ENCODE data around the gene TUBB6.

Gene TUBB6

DNA sequence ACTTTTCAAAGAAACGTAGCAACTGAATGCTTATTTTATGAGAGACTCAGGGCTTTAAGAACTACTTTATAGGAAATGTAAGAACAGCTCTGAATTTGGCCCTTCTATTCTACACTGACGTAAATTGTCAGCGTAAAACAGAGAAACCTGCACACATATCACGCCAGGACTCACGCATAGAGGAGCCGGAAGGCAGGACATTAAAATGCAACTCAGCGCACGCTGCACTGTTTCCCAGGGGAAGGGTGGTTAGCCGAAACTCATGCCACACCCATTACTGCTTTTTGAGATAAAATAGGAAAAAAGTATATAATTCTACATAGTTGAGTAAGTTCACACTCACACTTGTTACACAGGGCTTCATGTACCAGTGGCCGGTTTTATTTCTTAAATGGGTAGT is 7.4 kb downstream of the TUBB6 start:
- TF ChIP-seq, protein P1, sequence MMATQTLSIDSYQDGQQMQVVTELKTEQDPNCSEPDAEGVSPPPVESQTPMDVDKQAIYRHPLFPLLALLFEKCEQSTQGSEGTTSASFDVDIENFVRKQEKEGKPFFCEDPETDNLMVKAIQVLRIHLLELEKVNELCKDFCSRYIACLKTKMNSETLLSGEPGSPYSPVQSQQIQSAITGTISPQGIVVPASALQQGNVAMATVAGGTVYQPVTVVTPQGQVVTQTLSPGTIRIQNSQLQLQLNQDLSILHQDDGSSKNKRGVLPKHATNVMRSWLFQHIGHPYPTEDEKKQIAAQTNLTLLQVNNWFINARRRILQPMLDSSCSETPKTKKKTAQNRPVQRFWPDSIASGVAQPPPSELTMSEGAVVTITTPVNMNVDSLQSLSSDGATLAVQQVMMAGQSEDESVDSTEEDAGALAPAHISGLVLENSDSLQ (IDR thresholded peaks at IDR 0.05) = no peak
- TF ChIP-seq BHLHE40 (IDR thresholded peaks at IDR 0.05; ENCODE audit: borderline replicate concordance) = no peak
- no peak for TF ChIP-seq SP1 (IDR thresholded peaks at IDR 0.05)
- no peak for TF ChIP-seq LEF1 (IDR thresholded peaks at IDR 0.05; ENCODE audit: borderline replicate concordance)
- TF ChIP-seq FOXM1 (IDR thresholded peaks at IDR 0.05; ENCODE audit: borderline replicate concordance) = no peak
- TF ChIP-seq ZNF384 (IDR thresholded peaks at IDR 0.05) = no peak
- no peak for TF ChIP-seq HDGF (IDR thresholded peaks at IDR 0.05; ENCODE audit: borderline replicate concordance)
- CTCF ChIA-PET = interaction anchor here (5.4 kb wide), 1 partner anchor 12 kb away, joined by 24 read pairs; no protein-coding TSS in a partner anchor

DNA sequence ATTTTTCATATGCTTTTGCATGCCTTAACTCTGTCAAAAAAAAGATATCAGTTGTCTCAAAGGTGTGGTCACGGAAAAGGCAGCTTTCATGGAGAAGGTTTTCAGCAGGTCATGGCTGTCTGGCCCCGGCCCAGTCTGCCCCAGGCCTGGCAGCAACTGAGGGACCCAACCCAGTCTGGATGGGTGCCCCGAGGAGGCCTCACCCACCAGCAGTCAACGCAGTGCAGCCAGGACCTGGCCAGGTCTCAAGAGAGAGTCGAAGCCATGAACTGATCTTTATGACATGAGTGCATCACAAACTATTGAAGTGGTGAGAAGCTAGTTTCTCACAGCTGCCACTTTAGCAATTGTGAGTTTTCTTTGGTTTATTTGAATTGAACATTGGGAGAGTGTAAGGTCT is 7.9 kb downstream of the TUBB6 start:
- TF ChIP-seq ZNF384 (IDR thresholded peaks at IDR 0.05) = no peak
- no peak for TF ChIP-seq NFRKB (IDR thresholded peaks at IDR 0.05)
- no peak for TF ChIP-seq CTBP1 (IDR thresholded peaks at IDR 0.05; ENCODE audit: borderline replicate concordance)
- TF ChIP-seq HDGF (IDR thresholded peaks at IDR 0.05; ENCODE audit: borderline replicate concordance) = no peak
- TF ChIP-seq SUZ12 (IDR thresholded peaks at IDR 0.05) = no peak
- TF ChIP-seq, protein P1 (IDR thresholded peaks at IDR 0.05) = no peak
- no peak for TF ChIP-seq FOXA1 (IDR thresholded peaks at IDR 0.05)
- TF ChIP-seq SP1 (IDR thresholded peaks at IDR 0.05) = no peak
- no peak for TF ChIP-seq ELF4 (IDR thresholded peaks at IDR 0.05)
- no peak for TF ChIP-seq TARDBP (IDR thresholded peaks at IDR 0.05)
- no peak for TF ChIP-seq FOXK2 (IDR thresholded peaks at IDR 0.05)
- TF ChIP-seq LEF1 (IDR thresholded peaks at IDR 0.05; ENCODE audit: borderline replicate concordance) = no peak
- POLR2A ChIA-PET = no interaction called here
- CTCF ChIA-PET = interaction anchor here (5.4 kb wide), 1 partner anchor 12 kb away, joined by 24 read pairs; no protein-coding TSS in a partner anchor
- no peak for DNase-seq (ENCODE audit: extremely low spot score)

More for the DNA sequence above, 7.4 kb downstream of the TUBB6 start:
- POLR2A ChIA-PET = no interaction called here
- no peak for DNase-seq (ENCODE audit: extremely low spot score)

DNA sequence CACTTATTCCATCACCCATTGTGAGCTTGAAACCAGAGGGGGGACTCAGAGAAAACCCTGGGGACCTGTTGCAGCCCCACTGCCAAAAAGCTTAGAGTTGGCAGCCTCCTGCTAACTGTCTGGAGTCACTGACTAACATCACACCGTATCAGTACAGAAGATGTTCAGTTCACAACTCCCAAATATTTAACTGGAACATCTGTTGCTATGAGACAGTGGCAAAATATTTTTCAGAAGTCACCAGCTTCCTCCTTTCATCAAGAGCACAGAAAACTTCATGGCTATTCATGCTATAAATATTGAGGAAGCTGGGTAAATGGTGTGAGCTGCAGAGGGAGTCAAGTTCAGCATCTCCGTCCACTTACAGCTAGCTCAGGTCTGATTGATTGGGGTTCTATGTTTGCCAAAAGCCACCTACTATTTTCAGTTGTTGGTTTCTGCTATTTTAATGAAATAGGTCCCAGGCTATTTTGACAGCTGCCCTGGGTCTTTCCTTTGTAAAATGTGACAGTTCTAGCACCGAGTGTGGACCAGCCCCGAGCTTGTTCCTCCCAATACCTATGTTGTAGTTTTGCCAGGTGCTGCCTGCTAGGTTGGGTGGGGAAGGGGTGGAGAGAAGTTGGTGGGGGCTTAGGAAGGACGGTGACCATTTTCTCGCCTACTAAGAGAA is 9.8 kb downstream of the TUBB6 start:
- POLR2A ChIA-PET = interaction anchor here (1.0 to 1.6 kb wide), 3 partner anchors 9 to 46 kb away, joined by 3 to 4 read pairs (median 3); no protein-coding TSS in a partner anchor
- no peak for DNase-seq (ENCODE audit: extremely low spot score)
- TF ChIP-seq ELF4 (IDR thresholded peaks at IDR 0.05) (no peak), ZNF384 (IDR thresholded peaks at IDR 0.05) (no peak), FOXA1 (IDR thresholded peaks at IDR 0.05) (no peak), FOXK2 (IDR thresholded peaks at IDR 0.05) (no peak), HDGF (IDR thresholded peaks at IDR 0.05; ENCODE audit: borderline replicate concordance) (no peak), LEF1 (IDR thresholded peaks at IDR 0.05; ENCODE audit: borderline replicate concordance) (no peak), FOXM1 (IDR thresholded peaks at IDR 0.05; ENCODE audit: borderline replicate concordance) (no peak), BHLHE40 (IDR thresholded peaks at IDR 0.05; ENCODE audit: borderline replicate concordance) (no peak), L3MBTL2 (conservative IDR thresholded peaks at IDR 0.05) (no peak), NFRKB (IDR thresholded peaks at IDR 0.05) (no peak)
- CTCF ChIA-PET = interaction anchor here (0.6 to 5.4 kb wide), 2 partner anchors 10 to 294 kb away, joined by 4 to 24 read pairs; no protein-coding TSS in a partner anchor

DNA sequence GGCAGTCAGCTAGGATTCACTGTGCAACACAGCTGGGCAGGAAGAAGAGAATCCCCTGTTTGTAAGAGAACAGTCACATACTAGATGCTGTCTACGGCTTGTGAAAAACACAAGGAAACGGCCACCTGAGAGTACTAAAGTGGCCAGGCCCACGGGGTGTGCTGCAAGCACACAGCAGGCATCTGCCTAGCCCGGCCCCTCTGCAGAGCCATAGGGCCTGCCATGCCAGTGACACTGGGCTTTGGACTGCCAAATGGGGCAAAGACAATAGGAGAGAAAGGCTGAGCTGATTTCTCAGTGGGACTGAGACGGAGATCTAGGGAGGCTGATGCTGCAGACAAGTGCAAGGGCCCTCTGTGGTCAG is 10.3 kb downstream of the TUBB6 start:
- POLR2A ChIA-PET = interaction anchor here (1.0 to 1.6 kb wide), 3 partner anchors 9 to 47 kb away, joined by 3 to 4 read pairs (median 3); no protein-coding TSS in a partner anchor
- DNase-seq (ENCODE audit: extremely low spot score) = no peak
- no peak for TF ChIP-seq HDGF (IDR thresholded peaks at IDR 0.05; ENCODE audit: borderline replicate concordance)
- TF ChIP-seq CTBP1 (IDR thresholded peaks at IDR 0.05; ENCODE audit: borderline replicate concordance) = no peak
- TF ChIP-seq, protein P1 (IDR thresholded peaks at IDR 0.05) = no peak
- TF ChIP-seq ARNT (IDR thresholded peaks at IDR 0.05) = no peak
- TF ChIP-seq NFRKB (IDR thresholded peaks at IDR 0.05) = no peak
- TF ChIP-seq BHLHE40 (IDR thresholded peaks at IDR 0.05; ENCODE audit: borderline replicate concordance) = no peak
- no peak for TF ChIP-seq FOXK2 (IDR thresholded peaks at IDR 0.05)
- TF ChIP-seq SUZ12 (IDR thresholded peaks at IDR 0.05) = no peak
- no peak for TF ChIP-seq FOXA1 (IDR thresholded peaks at IDR 0.05)
- TF ChIP-seq SP1 (IDR thresholded peaks at IDR 0.05) = no peak
- TF ChIP-seq LEF1 (IDR thresholded peaks at IDR 0.05; ENCODE audit: borderline replicate concordance) = no peak
- TF ChIP-seq ELF4 (IDR thresholded peaks at IDR 0.05) = no peak
- TF ChIP-seq TARDBP (IDR thresholded peaks at IDR 0.05) = no peak
- no peak for TF ChIP-seq L3MBTL2 (conservative IDR thresholded peaks at IDR 0.05)
- TF ChIP-seq FOXM1 (IDR thresholded peaks at IDR 0.05; ENCODE audit: borderline replicate concordance) = no peak
- CTCF ChIA-PET = interaction anchor here (5.4 kb wide), 1 partner anchor 10 kb away, joined by 24 read pairs; no protein-coding TSS in a partner anchor

DNA sequence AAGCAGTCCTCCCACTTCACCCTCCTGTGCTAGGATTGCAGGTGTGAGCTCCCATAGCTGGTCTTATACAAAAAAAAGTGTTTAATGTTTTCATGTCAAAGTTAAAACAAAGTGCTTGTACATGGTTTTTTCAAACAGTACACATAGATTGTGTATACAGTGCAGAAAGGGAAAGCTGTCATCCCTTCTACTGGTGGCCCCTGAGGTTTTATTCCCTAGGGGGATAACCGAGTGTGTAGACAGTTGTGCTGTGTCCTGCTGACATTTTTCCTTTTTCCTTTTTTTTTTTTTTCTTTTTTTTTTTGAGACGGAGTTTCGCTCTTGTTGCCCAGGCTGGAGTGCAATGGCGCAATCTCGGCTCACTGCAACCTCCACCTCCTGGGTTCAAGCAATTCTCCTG is 10.8 kb downstream of the TUBB6 start:
- ChIA-PET POLR2A (interaction anchor here (1.0 to 2.1 kb wide), 2 partner anchors 11 to 40 kb away, joined by 3 to 9 read pairs; partner anchors contain the start of gene TUBB6), CTCF (interaction anchor here (5.4 kb wide), 1 partner anchor 9 kb away, joined by 24 read pairs; no protein-coding TSS in a partner anchor)
- DNase-seq (ENCODE audit: extremely low spot score) = no peak
- TF ChIP-seq SUZ12 (IDR thresholded peaks at IDR 0.05) (no peak), NFRKB (IDR thresholded peaks at IDR 0.05) (no peak), ZNF384 (IDR thresholded peaks at IDR 0.05) (no peak), FOXA1 (IDR thresholded peaks at IDR 0.05) (no peak), FOXK2 (IDR thresholded peaks at IDR 0.05) (no peak), TARDBP (IDR thresholded peaks at IDR 0.05) (no peak), LEF1 (IDR thresholded peaks at IDR 0.05; ENCODE audit: borderline replicate concordance) (no peak), SP1 (IDR thresholded peaks at IDR 0.05) (no peak), ELF4 (IDR thresholded peaks at IDR 0.05) (no peak), FOXM1 (IDR thresholded peaks at IDR 0.05; ENCODE audit: borderline replicate concordance) (no peak)
- TF ChIP-seq, protein P1 (IDR thresholded peaks at IDR 0.05) = no peak

All from HEK293T (cell line).